Thyroid gland (tissue), 4 donors: ENCODE data around the gene ZGPAT. TPM values are rescaled to one million over a fixed set of nuclear protein-coding genes. Genes with fewer than 3 reads are reported as not detected.
"Not testable (repeated sequence)": the region's sequence is repeated elsewhere in the genome, so short reads cannot be mapped to it uniquely, and the experiment has no call there.

Source experiments
- DNase-seq, 2 donors: peaks; one replicate each; pipeline ENCODE4 v3.0.0-alpha.2; 2019
- H3K27ac ChIP-seq, 3 donors: fragments of 200-600 bp; sonication (generic); 1 replicate in 2 of 3; 2 replicates in 1 of 3; pipeline ENCODE4 v1.5.1; 2016 to 2019; ENCODE audit warnings: mild to moderate bottlenecking in 1 of 3, moderate library complexity in 1 of 3
- H3K27me3 ChIP-seq: fragments of 200-600 bp; sonication (generic); one replicate; pipeline ENCODE4 v1.5.1; 2019
- H3K36me3 ChIP-seq, 2 donors: fragments of 200-600 bp; sonication (generic); one replicate each; pipeline ENCODE4 v1.5.1; 2016 to 2019
- H3K4me1 ChIP-seq, 2 donors: fragments of 200-600 bp; sonication (generic); one replicate each; pipeline ENCODE4 v1.5.1; 2017 to 2019
- H3K4me3 ChIP-seq, 3 donors: fragments of 200-600 bp; sonication (generic); replicated peaks in 1 of 3; 1 replicate in 2 of 3; 2 replicates in 1 of 3; pipeline ENCODE4 v1.5.1; 2016; ENCODE audit warnings: mild to moderate bottlenecking in 1 of 3
- H3K9me3 ChIP-seq: fragments of 200-600 bp; sonication (generic); one replicate; pipeline ENCODE4 v1.5.1; 2017
- CTCF ChIP-seq, 6 experiments: fragments of 200-600 bp in 3 of 6; fragments of 450-650 bp in 3 of 6; sonication (generic) in 3 of 6; IDR thresholded peaks; one replicate each; pipeline ENCODE4 v1.5.1; 2016 to 2019; ENCODE audit warnings: antibody characterized with exemption in 6 of 6, mild to moderate bottlenecking in 2 of 6, inconsistent platforms in 1 of 6, moderate library complexity in 1 of 6
- POLR2A ChIP-seq, 2 donors: fragments of 450-650 bp; IDR thresholded peaks; one replicate each; pipeline ENCODE4 v1.6.1; 2017; ENCODE audit warnings: antibody characterized with exemption in 2 of 2, mild to moderate bottlenecking in 2 of 2, moderate library complexity in 1 of 2
- WGBS, 2 donors: methylation state at CpG; one replicate each; pipeline ENCODE4 v1.1.5; 2017; 5-methylcytosine and 5-hydroxymethylcytosine counted together
- intact Hi-C: fragments of 100-400 bp; cut with DNase I; formaldehyde crosslinking; loops from one replicate; pipeline ENCODE4 v1.15.1; 2023
- total RNA-seq, 4 donors: library from RNA; depleted of rRNA; stranded (reverse); fragments of >200 nt; gene quantifications; one replicate each; pipeline ENCODE4 v1.2.3, GENCODE V29; 2016

ZGPAT gene
- 10 to 100 TPM; 27.7 to 36.3 (median 30.0) TPM for total RNA-seq

GRCh38 chr20:63707558-63708300 lies at the start of gene ZGPAT, which contains the start of gene ARFRP1:
Gene ZGPAT (plus strand): TSS chr20:63708039. CDS start chr20:63708581, 542 bp downstream.
Gene ARFRP1 (minus strand): TSS chr20:63707976. CDS start chr20:63707091, 885 bp downstream.
- H3K4me3 ChIP-seq = peak within 1 kb of the TSS; percentile 80 to 93 (median 88)
- intact Hi-C loops = no loop called here
- peaks cover 18 to 20% of the 10 kb centered on the region in 2 donors for H3K4me1 ChIP-seq
- no peaks in the 10 kb centered on the region for H3K9me3 ChIP-seq
- peak within 1 kb of the TSS; percentile 59 to 80 (median 76) for H3K27ac ChIP-seq
- TF ChIP-seq POLR2A (IDR thresholded peaks at IDR 0.05) (peak in 1 of 2 donors; percentile 62), CTCF (IDR thresholded peaks at IDR 0.05) (peak in 1 of 6 experiments; percentile 17)
- DNase-seq = peak; percentile 87 to 89
- no CpG with 5 or more reads among the region's 98 CpGs for WGBS, 2 donors
- H3K36me3 ChIP-seq = peaks cover 8 to 27% of the 10 kb centered on the region in 2 donors
- no peaks in the 10 kb centered on the region for H3K27me3 ChIP-seq

GRCh38 chr20:63658749-63659187 lies 49.1 kb upstream of the ZGPAT start:
- Histone ChIP-seq H3K36me3 (peaks cover 18 to 23% of the 10 kb centered on the region in 2 donors), H3K27me3 (no peaks in the 10 kb centered on the region), H3K27ac (peak overlapping the region in 2 of 3 donors; percentile 76 to 86), H3K4me3 (peak overlapping the region; percentile 3 to 80 (median 53)), H3K9me3 (no peaks in the 10 kb centered on the region), H3K4me1 (peaks cover 19 to 21% of the 10 kb centered on the region in 2 donors)
- peak in 1 of 2 donors; percentile 25 for DNase-seq
- no peak for TF ChIP-seq CTCF (IDR thresholded peaks at IDR 0.05)
- TF ChIP-seq POLR2A (IDR thresholded peaks at IDR 0.05) = no peak
- intact Hi-C loops = no loop called here
- WGBS, 2 donors = 0 to 4% methylated on average over 9 to 17 of the region's 25 CpGs

GRCh38 chr20:63659370-63659769 lies 48.5 kb upstream of the ZGPAT start:
- Histone ChIP-seq H3K9me3 (no peaks in the 10 kb centered on the region), H3K27ac (peak overlapping the region in 1 of 3 donors; percentile 86), H3K27me3 (no peaks in the 10 kb centered on the region), H3K36me3 (peaks cover 18 to 23% of the 10 kb centered on the region in 2 donors), H3K4me3 (peak overlapping the region in 1 of 3 donors; percentile 53), H3K4me1 (peaks cover 17% of the 10 kb centered on the region in 2 donors)
- 58 to 63% methylated on average over 13 of the region's 13 CpGs for WGBS, 2 donors
- intact Hi-C loops = no loop called here
- no peak for TF ChIP-seq CTCF (IDR thresholded peaks at IDR 0.05)
- no peak for TF ChIP-seq POLR2A (IDR thresholded peaks at IDR 0.05)
- no peak for DNase-seq

- intact Hi-C loops, H3K4me3 ChIP-seq, H3K27me3 ChIP-seq, H3K27ac ChIP-seq, DNase-seq, H3K9me3 ChIP-seq: not testable (repeated sequence)
- peaks cover 18 to 23% of the 10 kb centered on the region in 2 donors for H3K36me3 ChIP-seq
- peaks cover 16 to 17% of the 10 kb centered on the region in 2 donors for H3K4me1 ChIP-seq
- WGBS, 2 donors = 89 to 93% methylated on average over 10 of the region's 10 CpGs
Observed at GRCh38 chr20:63660174-63660573, 47.7 kb upstream of the ZGPAT start.

GRCh38 chr20:63660622-63661021 lies 47.2 kb upstream of the ZGPAT start:
- TF ChIP-seq POLR2A (IDR thresholded peaks at IDR 0.05) (no peak), CTCF (IDR thresholded peaks at IDR 0.05) (no peak)
- H3K9me3 ChIP-seq = no peaks in the 10 kb centered on the region
- no peak for DNase-seq
- H3K27me3 ChIP-seq = no peaks in the 10 kb centered on the region
- WGBS, 2 donors = 83 to 87% methylated on average over 8 of the region's 8 CpGs
- no peak overlapping the region for H3K27ac ChIP-seq
- intact Hi-C loops = no loop called here
- no peak overlapping the region for H3K4me3 ChIP-seq
- H3K4me1 ChIP-seq = peaks cover 16 to 17% of the 10 kb centered on the region in 2 donors
- H3K36me3 ChIP-seq = peaks cover 18 to 24% of the 10 kb centered on the region in 2 donors
